ENCODE results near the gene TFRC. TPM values are rescaled to one million over a fixed set of nuclear protein-coding genes. Genes with fewer than 3 reads are reported as not detected.
"Not testable (repeated sequence)": the region's sequence is repeated elsewhere in the genome, so short reads cannot be mapped to it uniquely, and the experiment has no call there.

The TFRC gene
- total RNA-seq, 3 donors from 2014 or later = 57.6 to 116 (median 80.3) TPM

DNA sequence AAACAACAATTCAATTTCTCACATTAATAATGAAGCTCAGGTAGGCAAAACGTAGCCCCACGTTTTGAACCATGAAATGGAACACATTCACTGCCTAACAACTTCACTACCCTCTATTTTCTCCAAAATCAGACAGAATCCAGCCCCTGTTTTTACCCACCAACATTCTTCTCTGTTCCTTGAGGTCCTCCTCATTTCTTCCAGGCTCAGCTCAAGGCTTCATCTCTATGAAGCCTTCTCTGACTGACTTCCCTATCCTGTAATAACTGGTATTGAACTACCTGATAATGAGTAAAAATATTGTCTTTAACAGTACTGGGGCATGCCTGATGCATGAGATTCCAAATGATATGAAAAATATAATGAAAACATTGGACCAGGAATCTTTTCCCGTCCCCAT lies 2.2 kb downstream of the TFRC start:
- no peaks in the 10 kb centered on the region for H3K9me3 ChIP-seq
- TF ChIP-seq, protein P1, sequence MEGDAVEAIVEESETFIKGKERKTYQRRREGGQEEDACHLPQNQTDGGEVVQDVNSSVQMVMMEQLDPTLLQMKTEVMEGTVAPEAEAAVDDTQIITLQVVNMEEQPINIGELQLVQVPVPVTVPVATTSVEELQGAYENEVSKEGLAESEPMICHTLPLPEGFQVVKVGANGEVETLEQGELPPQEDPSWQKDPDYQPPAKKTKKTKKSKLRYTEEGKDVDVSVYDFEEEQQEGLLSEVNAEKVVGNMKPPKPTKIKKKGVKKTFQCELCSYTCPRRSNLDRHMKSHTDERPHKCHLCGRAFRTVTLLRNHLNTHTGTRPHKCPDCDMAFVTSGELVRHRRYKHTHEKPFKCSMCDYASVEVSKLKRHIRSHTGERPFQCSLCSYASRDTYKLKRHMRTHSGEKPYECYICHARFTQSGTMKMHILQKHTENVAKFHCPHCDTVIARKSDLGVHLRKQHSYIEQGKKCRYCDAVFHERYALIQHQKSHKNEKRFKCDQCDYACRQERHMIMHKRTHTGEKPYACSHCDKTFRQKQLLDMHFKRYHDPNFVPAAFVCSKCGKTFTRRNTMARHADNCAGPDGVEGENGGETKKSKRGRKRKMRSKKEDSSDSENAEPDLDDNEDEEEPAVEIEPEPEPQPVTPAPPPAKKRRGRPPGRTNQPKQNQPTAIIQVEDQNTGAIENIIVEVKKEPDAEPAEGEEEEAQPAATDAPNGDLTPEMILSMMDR (IDR thresholded peaks at IDR 0.05) = no peak
- TF ChIP-seq POLR2A (IDR thresholded peaks at IDR 0.05) = no peak
- no peak for TF ChIP-seq POLR2AphosphoS5 (IDR thresholded peaks at IDR 0.05)
- no peaks in the 10 kb centered on the region for H3K27me3 ChIP-seq
- peak overlapping the region in 1 of 3 donors; percentile 95 for H3K4me3 ChIP-seq
- no peak overlapping the region for H3K27ac ChIP-seq
- no peaks in the 10 kb centered on the region for H3K36me3 ChIP-seq
- no peak for DNase-seq (ENCODE audit: low spot score in 2 of 2)
- peaks cover 0 to 10% of the 10 kb centered on the region in 2 donors for H3K4me1 ChIP-seq
- intact Hi-C loops (cut with DNase I; ENCODE audit: low total_unique reads) = loop anchor here (5.0 kb wide), 1 partner anchor 113 kb away; no protein-coding TSS in a partner anchor

DNA sequence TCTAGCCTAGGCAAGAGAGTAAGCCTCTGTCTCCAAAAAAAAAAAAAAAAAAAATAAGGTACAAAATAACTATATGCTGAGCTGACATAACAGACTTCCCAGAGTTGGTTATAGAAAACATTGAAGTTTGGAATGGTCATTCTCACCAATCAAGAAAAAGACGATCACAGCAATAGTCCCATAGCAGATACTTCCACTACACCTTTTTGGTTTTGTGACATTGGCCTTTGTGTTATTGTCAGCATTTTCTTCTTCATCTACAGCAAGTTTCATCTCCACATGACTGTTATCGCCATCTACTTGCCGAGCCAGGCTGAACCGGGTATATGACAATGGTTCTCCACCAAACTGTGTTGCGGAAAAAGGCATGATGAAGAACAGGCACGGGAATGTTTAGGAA lies 6.9 kb downstream of the TFRC start:
- no peaks in the 10 kb centered on the region for H3K4me1 ChIP-seq
- H3K4me3 ChIP-seq = no peak overlapping the region
- no peak for DNase-seq (ENCODE audit: low spot score in 2 of 2)
- H3K27ac ChIP-seq = no peak overlapping the region
- no peaks in the 10 kb centered on the region for H3K9me3 ChIP-seq
- intact Hi-C loops (cut with DNase I; ENCODE audit: low total_unique reads) = no loop called here
- no peaks in the 10 kb centered on the region for H3K36me3 ChIP-seq
- no peaks in the 10 kb centered on the region for H3K27me3 ChIP-seq
- no peak for TF ChIP-seq POLR2AphosphoS5 (IDR thresholded peaks at IDR 0.05)
- TF ChIP-seq, protein P1 (IDR thresholded peaks at IDR 0.05) = no peak
- no peak for TF ChIP-seq POLR2A (IDR thresholded peaks at IDR 0.05)

DNA sequence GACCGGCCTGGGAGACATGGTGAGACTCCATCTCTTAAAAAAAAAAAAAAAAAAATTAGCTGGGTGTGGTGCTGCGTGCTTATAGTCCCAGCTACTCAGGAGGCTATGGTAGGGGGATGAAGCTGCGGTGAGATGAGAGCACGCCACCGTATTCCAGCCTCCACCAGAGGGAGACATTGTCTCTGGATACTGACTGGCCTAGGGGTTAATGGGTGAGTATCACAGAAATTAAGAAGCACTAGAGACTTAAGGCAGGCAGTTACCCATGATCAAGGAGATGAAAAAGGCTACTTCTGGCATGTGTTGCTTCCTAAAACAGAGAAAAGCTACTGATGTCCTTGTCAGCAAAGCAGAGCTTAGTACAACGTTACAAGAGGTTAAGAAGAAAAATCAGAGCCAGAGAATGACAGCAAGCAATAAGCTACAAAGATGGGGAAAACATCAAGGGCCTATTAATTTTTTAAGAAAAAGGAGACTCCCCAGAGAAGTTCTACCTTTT lies 8.6 kb downstream of the TFRC start:
- no peak overlapping the region for H3K4me3 ChIP-seq
- no peaks in the 10 kb centered on the region for H3K27me3 ChIP-seq
- H3K9me3 ChIP-seq = no peaks in the 10 kb centered on the region
- no peak overlapping the region for H3K27ac ChIP-seq
- peak in 1 of 2 donors; percentile 59 for DNase-seq (ENCODE audit: low spot score in 2 of 2)
- no peak for TF ChIP-seq POLR2A (IDR thresholded peaks at IDR 0.05)
- TF ChIP-seq, protein P1 (IDR thresholded peaks at IDR 0.05) = peak; percentile 63 to 91 (median 76)
- H3K36me3 ChIP-seq = no peaks in the 10 kb centered on the region
- intact Hi-C loops (cut with DNase I; ENCODE audit: low total_unique reads) = loop anchor here (5.0 kb wide), 1 partner anchor 124 kb away; no protein-coding TSS in a partner anchor
- no peaks in the 10 kb centered on the region for H3K4me1 ChIP-seq

DNA sequence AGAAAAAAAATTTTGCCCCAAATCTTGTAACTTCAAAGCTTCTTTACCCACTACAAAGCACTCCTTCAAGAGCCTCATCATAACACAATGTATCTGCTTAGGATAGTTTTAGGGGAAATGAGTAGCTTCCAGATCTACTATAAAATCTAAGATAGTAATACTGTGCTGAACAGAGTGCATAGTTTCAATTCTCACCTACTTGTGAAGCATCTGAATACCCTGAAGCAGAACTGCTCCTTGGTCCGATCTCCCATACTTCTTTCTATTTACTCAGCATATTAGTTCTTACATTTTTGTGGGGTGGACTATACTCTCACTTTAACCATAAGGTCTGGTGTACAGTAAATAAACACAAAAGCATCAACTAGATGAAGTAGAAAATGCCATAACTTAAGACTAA lies 9.6 kb downstream of the TFRC start:
- H3K4me1 ChIP-seq = no peaks in the 10 kb centered on the region
- TF ChIP-seq POLR2A (IDR thresholded peaks at IDR 0.05) = no peak
- intact Hi-C loops (cut with DNase I; ENCODE audit: low total_unique reads) = loop anchor here (5.0 kb wide), 1 partner anchor 125 kb away; no protein-coding TSS in a partner anchor
- H3K4me3 ChIP-seq = no peak overlapping the region
- no peak overlapping the region for H3K27ac ChIP-seq
- no peak for DNase-seq (ENCODE audit: low spot score in 2 of 2)
- H3K9me3 ChIP-seq = no peaks in the 10 kb centered on the region
- H3K27me3 ChIP-seq = no peaks in the 10 kb centered on the region
- H3K36me3 ChIP-seq = peaks cover 8% of the 10 kb centered on the region

DNA sequence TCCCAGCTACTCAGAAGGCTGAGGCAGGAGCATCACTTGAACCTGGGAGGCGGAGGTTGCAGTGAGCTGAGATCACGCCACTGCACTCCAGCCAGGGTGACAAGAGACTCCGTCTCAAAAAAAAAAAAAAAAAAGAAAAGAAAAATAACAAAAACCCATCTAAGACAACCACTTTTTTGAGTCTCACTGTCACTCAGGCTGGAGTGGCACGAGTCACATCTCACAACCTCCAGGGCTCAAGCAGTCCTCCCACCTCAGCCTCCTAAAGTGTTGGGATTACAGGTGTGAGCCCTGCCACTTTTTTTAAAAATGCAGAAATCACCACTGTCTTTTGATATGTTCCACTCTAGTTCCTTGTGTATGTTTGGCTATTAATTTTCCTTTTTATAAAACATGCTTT lies 13.1 kb downstream of the TFRC start:
- peaks cover 13% of the 10 kb centered on the region for H3K36me3 ChIP-seq

DNA sequence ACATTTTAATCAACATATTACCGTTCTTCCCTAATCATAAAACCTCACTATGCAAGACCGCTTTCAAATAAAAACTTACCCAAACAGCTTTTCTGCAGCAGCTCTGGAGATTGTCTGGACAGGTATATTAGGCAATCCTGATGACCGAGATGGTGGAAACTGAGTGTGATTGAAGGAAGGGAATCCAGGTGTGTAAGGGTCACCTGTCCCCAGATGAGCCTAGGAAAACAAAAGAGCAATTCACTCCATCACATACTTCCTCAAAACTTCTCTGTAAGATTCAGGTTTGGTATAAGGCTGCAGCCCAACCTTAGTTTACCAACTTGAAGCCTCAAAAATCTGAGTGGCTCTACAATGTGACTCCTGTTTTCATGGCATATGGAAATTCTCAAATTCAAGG lies 14.5 kb downstream of the TFRC start:
- Histone ChIP-seq H3K4me3 (no peak overlapping the region), H3K27ac (no peak overlapping the region), H3K36me3 (peaks cover 13% of the 10 kb centered on the region), H3K4me1 (no peaks in the 10 kb centered on the region), H3K27me3 (no peaks in the 10 kb centered on the region), H3K9me3 (no peaks in the 10 kb centered on the region)
- TF ChIP-seq, protein P1 (IDR thresholded peaks at IDR 0.05) = no peak
- TF ChIP-seq POLR2AphosphoS5 (IDR thresholded peaks at IDR 0.05) (no peak), POLR2A (IDR thresholded peaks at IDR 0.05) (no peak)
- DNase-seq (ENCODE audit: low spot score in 2 of 2) = no peak
- intact Hi-C loops (cut with DNase I; ENCODE audit: low total_unique reads) = no loop called here

More for the DNA sequence above, 13.1 kb downstream of the TFRC start:
- H3K27ac ChIP-seq; DNase-seq (ENCODE audit: low spot score in 2 of 2); H3K4me1 ChIP-seq; H3K27me3 ChIP-seq; intact Hi-C loops (cut with DNase I; ENCODE audit: low total_unique reads); H3K9me3 ChIP-seq; H3K4me3 ChIP-seq: not testable (repeated sequence)
